H1 (cell line): Measurements from ENCODE around the gene ZNF597. TPM values are rescaled to one million over a fixed set of nuclear protein-coding genes. Genes with fewer than 3 reads are reported as not detected.
A peak's percentile ranks its signal among the peaks of the same experiment; 100 is the strongest.

ENCODE experiments used
- CTCF ChIA-PET: fragments of 300-600 bp; sonication (Branson Sonifier 250); formaldehyde crosslinking; loops from one replicate; lab custom pipeline; 2021; ENCODE audit not compliant: partially characterized antibody; lab: Charles Lee
- POLR2A ChIA-PET: fragments of 300-600 bp; sonication (Branson Sonifier 250); formaldehyde crosslinking; loops from one replicate; lab custom pipeline; 2021; ENCODE audit warnings: inconsistent platforms; ENCODE audit not compliant: partially characterized antibody; lab: Charles Lee
- DNase-seq, 2 experiments: peaks; one replicate each; pipeline versions ENCODE4 v3.0.0 to v3.0.0-alpha.2; 2010 to 2022; ENCODE audit warnings: low spot score in 2 of 2, low read depth in 1 of 2, mixed read lengths in 1 of 2
- FAIRE-seq: peaks from 2 replicates; lab custom pipeline; 2011; peaks lifted over from hg19 to GRCh38; lab: Jason Lieb, UNC
- H2AFZ ChIP-seq: 2 replicates; pipeline ENCODE4 v1.8.1; 2012; ENCODE audit warnings: low read length, inconsistent platforms
- H2AK5ac ChIP-seq: 2 replicates; pipeline ENCODE4 v1.6.1; 2013; ENCODE audit warnings: low read depth, low read length
- H2BK120ac ChIP-seq: replicated peaks from 2 replicates; pipeline ENCODE3; 2013; ENCODE audit warnings: low read depth, low read length, inconsistent platforms
- H2BK12ac ChIP-seq: 2 replicates; pipeline ENCODE4 v1.6.1; 2013; ENCODE audit warnings: low read depth, low read length
- H2BK15ac ChIP-seq: 2 replicates; pipeline ENCODE4 v1.6.1; 2013; ENCODE audit warnings: low read length
- H2BK20ac ChIP-seq: 2 replicates; pipeline ENCODE4 v1.6.1; 2013; ENCODE audit warnings: low read length
- H2BK5ac ChIP-seq: 2 replicates; pipeline ENCODE4 v1.6.1; 2013; ENCODE audit warnings: low read depth, low read length
- H3K14ac ChIP-seq: 2 replicates; pipeline ENCODE4 v1.6.1; 2013; ENCODE audit warnings: inconsistent platforms; ENCODE audit not compliant: insufficient read length
- H3K18ac ChIP-seq: 2 replicates; pipeline ENCODE4 v1.6.1; 2013; ENCODE audit warnings: low read length; ENCODE audit errors: extremely low read depth
- H3K23ac ChIP-seq: 2 replicates; pipeline ENCODE4 v1.6.1; 2013; ENCODE audit warnings: inconsistent platforms; ENCODE audit not compliant: insufficient read length
- H3K23me2 ChIP-seq: 2 replicates; pipeline ENCODE4 v1.6.1; 2013; ENCODE audit warnings: low read depth, low read length
- H3K27ac ChIP-seq: 2 replicates; pipeline ENCODE4 v1.6.1; 2011; ENCODE audit warnings: low read depth, low read length, inconsistent platforms
- H3K27me3 ChIP-seq, 4 experiments: replicated peaks in 1 of 4; 1 replicate in 1 of 4; 2 replicates in 3 of 4; pipeline versions ENCODE4 v1.6.1 to v1.8.1; 2011 to 2013; ENCODE audit warnings: low read length in 3 of 4, mild to moderate bottlenecking in 3 of 4, inconsistent platforms in 2 of 4, mixed read lengths in 2 of 4, moderate library complexity in 1 of 4; ENCODE audit not compliant: control insufficient read depth in 3 of 4, insufficient read depth in 3 of 4; ENCODE audit errors: extremely low read depth in 1 of 4
- H3K36me3 ChIP-seq, 4 experiments: 2 replicates each; pipeline versions ENCODE4 v1.6.1 to v1.8.1; 2011 to 2013; ENCODE audit warnings: mild to moderate bottlenecking in 4 of 4, low read length in 3 of 4, moderate library complexity in 2 of 4, control low read depth in 1 of 4, inconsistent platforms in 1 of 4; ENCODE audit not compliant: insufficient read depth in 4 of 4, control insufficient read depth in 2 of 4
- H3K4ac ChIP-seq: replicated peaks from 2 replicates; pipeline ENCODE3; 2013; ENCODE audit warnings: low read length, low read depth, mixed read lengths, inconsistent platforms; ENCODE audit not compliant: insufficient read length
- H3K4me1 ChIP-seq, 4 experiments: replicated peaks in 1 of 4; 1 replicate in 1 of 4; 2 replicates in 3 of 4; pipeline versions ENCODE4 v1.6.1 to v1.8.1; 2011 to 2013; ENCODE audit warnings: low read length in 3 of 4, inconsistent platforms in 2 of 4, mixed read lengths in 1 of 4; ENCODE audit not compliant: insufficient read depth in 4 of 4, control insufficient read depth in 3 of 4
- H3K4me2 ChIP-seq, 2 experiments: 2 replicates each; pipeline versions ENCODE4 v1.6.1 to v1.8.1; 2011 to 2013; ENCODE audit warnings: low read depth in 2 of 2, low read length in 2 of 2, control low read depth in 1 of 2, inconsistent platforms in 1 of 2, mild to moderate bottlenecking in 1 of 2; ENCODE audit not compliant: insufficient read depth in 1 of 2
- H3K4me3 ChIP-seq, 4 experiments: fragments of 200-600, 300-600 bp in 1 of 4; sonication (generic), shearing (Covaris generic), sonication (Bioruptor Twin) in 1 of 4; 2 replicates each; pipeline versions ENCODE4 v1.5.1 to v1.8.1; 2011 to 2016; ENCODE audit warnings: low read length in 4 of 4, low read depth in 3 of 4, control low read depth in 2 of 4, inconsistent platforms in 2 of 4, mild to moderate bottlenecking in 2 of 4, mixed read lengths in 1 of 4, moderate library complexity in 1 of 4; ENCODE audit not compliant: insufficient read depth in 2 of 4; ENCODE audit errors: extremely low read depth in 1 of 4
- H3K56ac ChIP-seq: replicated peaks from 2 replicates; pipeline ENCODE3; 2013; ENCODE audit warnings: low read depth, mild to moderate bottlenecking, mixed read lengths, low read length, inconsistent platforms; ENCODE audit not compliant: insufficient read length
- H3K79me1 ChIP-seq: 2 replicates; pipeline ENCODE4 v1.6.1; 2013; ENCODE audit warnings: low read depth, low read length, control low read depth
- H3K79me2 ChIP-seq, 2 experiments: 2 replicates each; pipeline versions ENCODE4 v1.6.1 to v1.8.1; 2012 to 2013; ENCODE audit warnings: low read length in 2 of 2, mild to moderate bottlenecking in 2 of 2, inconsistent platforms in 1 of 2; ENCODE audit not compliant: insufficient read depth in 2 of 2, control insufficient read depth in 1 of 2
- H3K9ac ChIP-seq, 4 experiments: replicated peaks in 1 of 4; 1 replicate in 1 of 4; 2 replicates in 3 of 4; pipeline versions ENCODE4 v1.6.1 to v1.8.1; 2011 to 2013; ENCODE audit warnings: low read depth in 3 of 4, low read length in 3 of 4, control low read depth in 2 of 4, mild to moderate bottlenecking in 2 of 4, moderate library complexity in 2 of 4, inconsistent platforms in 1 of 4; ENCODE audit errors: extremely low read depth in 1 of 4
- H3K9me3 ChIP-seq, 2 experiments: 2 replicates each; pipeline versions ENCODE4 v1.6.1 to v1.8.1; 2012 to 2013; ENCODE audit warnings: mild to moderate bottlenecking in 2 of 2, moderate library complexity in 2 of 2, control low read depth in 1 of 2, inconsistent platforms in 1 of 2, low read depth in 1 of 2, low read length in 1 of 2, mixed read lengths in 1 of 2; ENCODE audit not compliant: insufficient read depth in 2 of 2
- H4K20me1 ChIP-seq, 2 experiments: replicated peaks in 1 of 2; 2 replicates each; pipeline versions ENCODE3 to v1.8.1; 2011 to 2013; ENCODE audit warnings: inconsistent platforms in 2 of 2, low read length in 2 of 2, mild to moderate bottlenecking in 1 of 2; ENCODE audit not compliant: insufficient read depth in 2 of 2, control insufficient read depth in 1 of 2
- H4K5ac ChIP-seq: 2 replicates; pipeline ENCODE4 v1.6.1; 2013; ENCODE audit warnings: low read length, low read depth, mixed read lengths, inconsistent platforms; ENCODE audit not compliant: insufficient read length
- H4K8ac ChIP-seq: 2 replicates; pipeline ENCODE4 v1.8.0; 2013; ENCODE audit warnings: mild to moderate bottlenecking, moderate library complexity, low read length, inconsistent platforms; ENCODE audit not compliant: insufficient read depth; ENCODE audit errors: extremely low read depth
- H4K91ac ChIP-seq: replicated peaks from 2 replicates; pipeline ENCODE3; 2013; ENCODE audit warnings: low read length, mixed read lengths, inconsistent platforms; ENCODE audit not compliant: insufficient read length
- CBX8 ChIP-seq: fragments of 300-800, 300-1000 bp; sonication (generic); IDR thresholded peaks from 2 replicates; pipeline ENCODE4 v1.7.1; 2016; ENCODE audit warnings: low read depth, low read length, borderline replicate concordance
- E2F6 ChIP-seq: IDR thresholded peaks from 2 replicates; pipeline ENCODE4 v1.6.1; 2012; ENCODE audit warnings: inconsistent platforms
- JUND ChIP-seq: IDR thresholded peaks from 2 replicates; pipeline ENCODE4 v1.6.1; 2011; ENCODE audit warnings: mild to moderate bottlenecking, improper control_type of control experiment, low read length
- NRF1 ChIP-seq: IDR thresholded peaks from 2 replicates; pipeline ENCODE4 v1.6.1; 2011; ENCODE audit warnings: mild to moderate bottlenecking, low read depth, low read length, improper control_type of control experiment
- RAD21 ChIP-seq, 2 experiments: IDR thresholded peaks in 1 of 2; conservative IDR thresholded peaks in 1 of 2; 2 replicates each; pipeline ENCODE4 v1.6.1; 2011; ENCODE audit warnings: low read depth in 2 of 2, low read length in 2 of 2, improper control_type of control experiment in 1 of 2, inconsistent platforms in 1 of 2, mild to moderate bottlenecking in 1 of 2, moderate library complexity in 1 of 2
- RFX5 ChIP-seq: IDR thresholded peaks from 2 replicates; pipeline ENCODE4 v1.6.1; 2011; ENCODE audit warnings: low read depth, low read length, improper control_type of control experiment, borderline replicate concordance
- WGBS, 2 experiments: shearing (Covaris generic) in 1 of 2; methylation state at CpG; one replicate each; pipeline versions ENCODE4 v1.1.6 to v1.1.7; 2013 to 2015; ENCODE audit warnings: low lambda C conversion rate in 2 of 2, mixed read lengths in 2 of 2, inconsistent platforms in 1 of 2, low coverage in 1 of 2, missing lambda C conversion rate in 1 of 2; ENCODE audit not compliant: insufficient replicate concordance in 2 of 2, insufficient coverage in 1 of 2, insufficient read length in 1 of 2; ENCODE audit errors: extremely low coverage in 1 of 2, missing lambda C conversion rate in 1 of 2; 5-methylcytosine and 5-hydroxymethylcytosine counted together
- polyA plus RNA-seq, 7 experiments: library from polyadenylated mRNA; depleted of rRNA in 3 of 7; stranded (reverse) in 5 of 7; unstranded in 2 of 7; fragments of >200 nt in 5 of 7; fragments of 200-250 nt in 2 of 7; gene quantifications; 1 replicate in 5 of 7; 2 replicates in 1 of 7; 4 replicates in 1 of 7; pipeline versions ENCODE4 v1.2.1 to v1.2.3, GENCODE V29; 2011 to 2013; ENCODE audit warnings: missing spikeins in 2 of 7, mixed read lengths in 2 of 7
- total RNA-seq: library from RNA; stranded (reverse); fragmentation: NEBNext Ultra II Directional; extraction: Animal tissue kit (Norgen Biotek cat#: 25700); gene quantifications from 2 replicates; pipeline ENCODE4 v1.2.1, GENCODE V29; 2021
- TF ChIP-seq, protein P1 (sequence below): IDR thresholded peaks from 2 replicates; pipeline ENCODE4 v1.6.1; 2012; ENCODE audit warnings: inconsistent platforms
- TF ChIP-seq, protein P2 (sequence below): IDR thresholded peaks from 2 replicates; pipeline ENCODE4 v1.6.1; 2011; ENCODE audit warnings: low read depth, mild to moderate bottlenecking, low read length; ENCODE audit not compliant: insufficient read depth

ZNF597 gene
- total and polyA plus RNA-seq, 2 of the 8 experiments (the other 6 are each of a cell fraction or from before 2014, with no cell fraction given) = 0.68 to 2.6 TPM

GRCh38 chr16:3480901-3481695 is 37.8 kb upstream of the ZNF597 start:
- Histone ChIP-seq H3K79me1 (peaks cover 3% of the 10 kb centered on the region; the same call in 1 of the 2 replicates), H4K91ac (no peak overlapping the region), H2BK12ac (no peak overlapping the region), H3K4me1 (peaks cover 0 to 9% (median 2%) of the 10 kb centered on the region in 4 experiments; a peak in 3 of 7 replicates), H2BK20ac (no peak overlapping the region), H2BK5ac (peak overlapping the region; percentile 58; the same call in 1 of the 2 replicates), H3K9me3 (no peaks in the 10 kb centered on the region), H2BK120ac (no peak overlapping the region), H3K4ac (no peak overlapping the region), H2AK5ac (no peak overlapping the region), H4K8ac (no peak overlapping the region; the same call in 1 of the 2 replicates), H3K56ac (no peak overlapping the region), H3K9ac (no peak overlapping the region), H2BK15ac (no peak overlapping the region), H3K14ac (no peak overlapping the region), H4K5ac (no peak overlapping the region), H3K27me3 (no peaks in the 10 kb centered on the region), H3K4me3 (no peak overlapping the region), H3K4me2 (no peak overlapping the region), H3K36me3 (peaks cover 5 to 30% (median 21%) of the 10 kb centered on the region in 4 experiments; a peak in 5 of 8 replicates), H3K23me2 (no peaks in the 10 kb centered on the region), H2AFZ (no peak overlapping the region), H4K20me1 (peaks cover 3 to 20% of the 10 kb centered on the region in 2 experiments), H3K18ac (no peak overlapping the region), H3K23ac (no peak overlapping the region), H3K27ac (0 out of 2 replicates have a peak overlapping the region, but pooled peaks have one; percentile 12), H3K79me2 (peaks cover 0 to 12% of the 10 kb centered on the region in 2 experiments; a peak in 2 of 4 replicates)
- WGBS, 2 experiments = 84% methylated on average over 16 of the region's 18 CpGs; no CpG with 5 or more reads in 1 of the 2 experiments
- POLR2A ChIA-PET = no interaction called here
- TF ChIP-seq NRF1 (no peak), RAD21 (IDR thresholded peaks at IDR 0.05 in 1 of 2, conservative IDR thresholded peaks at IDR 0.05 in 1 of 2; ENCODE audit: low read depth in 2 of 2, low read length in 2 of 2) (0 out of 4 replicates have a peak, but pooled peaks of 1 of the 2 experiments have one; percentile 2), RFX5 (no peak), E2F6 (peak; percentile 70; the same call in 1 of the 2 replicates), JUND (peak; percentile 80), CBX8 (no peak)
- TF ChIP-seq, protein P1, sequence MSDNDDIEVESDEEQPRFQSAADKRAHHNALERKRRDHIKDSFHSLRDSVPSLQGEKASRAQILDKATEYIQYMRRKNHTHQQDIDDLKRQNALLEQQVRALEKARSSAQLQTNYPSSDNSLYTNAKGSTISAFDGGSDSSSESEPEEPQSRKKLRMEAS = peak; percentile 84
- TF ChIP-seq, protein P2, sequence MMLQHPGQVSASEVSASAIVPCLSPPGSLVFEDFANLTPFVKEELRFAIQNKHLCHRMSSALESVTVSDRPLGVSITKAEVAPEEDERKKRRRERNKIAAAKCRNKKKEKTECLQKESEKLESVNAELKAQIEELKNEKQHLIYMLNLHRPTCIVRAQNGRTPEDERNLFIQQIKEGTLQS = no peak
- DNase-seq (peak in 1 of 2 experiments; percentile 38), FAIRE-seq (no peak)
- CTCF ChIA-PET = interaction anchor here (0.6 to 0.7 kb wide), 4 partner anchors 12 to 648 kb away, joined by 3 to 5 read pairs (median 4); no protein-coding TSS in a partner anchor
